Measurements from ENCODE around the gene RBP3.

GRCh38 chr10:47340608-47341170, 7.5 kb upstream of the RBP3 start:
- TF ChIP-seq CTCF (IDR thresholded peaks at IDR 0.05) (peak; percentile 80 to 97 (median 94)), POLR2A (IDR thresholded peaks at IDR 0.05) (no peak)

Data from heart left ventricle (tissue), 13 donors.